Stromal cell of bone marrow (primary cell): ENCODE results near the gene ST6GAL1.
"Not testable (repeated sequence)": the region's sequence is repeated elsewhere in the genome, so short reads cannot be mapped to it uniquely, and the experiment has no call there.

Experiments used
- DNase-seq: peaks from one replicate; pipeline ENCODE4 v3.0.0-alpha.2; 2012; ENCODE audit warnings: low read depth

The ST6GAL1 gene

DNA sequence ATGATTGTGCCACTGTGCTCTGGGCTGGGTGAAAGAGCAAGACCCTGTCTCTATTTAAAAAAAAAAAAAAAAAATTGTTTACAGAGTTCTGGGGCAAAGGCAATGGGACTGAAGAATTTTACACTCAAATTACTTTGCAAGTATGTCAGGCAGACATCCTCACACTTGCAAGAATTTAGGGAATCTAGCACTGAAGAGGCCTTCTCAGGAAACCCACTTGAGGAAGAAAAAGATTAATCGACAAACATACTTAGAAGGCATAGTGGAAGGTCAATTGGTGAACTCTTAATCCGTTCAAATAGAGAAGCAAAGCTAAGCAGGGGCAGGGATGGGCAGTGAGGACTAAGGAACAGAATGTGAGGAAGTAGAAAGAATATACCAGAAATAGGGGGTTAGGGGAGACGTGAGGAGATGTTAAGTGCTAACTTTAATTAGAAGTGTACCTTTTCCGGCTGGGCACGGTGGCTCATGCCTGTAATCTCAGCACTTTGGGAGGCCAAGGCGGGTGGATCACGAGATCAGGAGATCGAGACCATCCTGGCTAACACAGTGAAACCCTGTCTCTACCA is 15.0 kb downstream of the ST6GAL1 start:
- no peak for DNase-seq

- no peak for DNase-seq
Measured at GRCh38 chr3:186946756-186947375, 16.5 kb downstream of the ST6GAL1 start.

DNA sequence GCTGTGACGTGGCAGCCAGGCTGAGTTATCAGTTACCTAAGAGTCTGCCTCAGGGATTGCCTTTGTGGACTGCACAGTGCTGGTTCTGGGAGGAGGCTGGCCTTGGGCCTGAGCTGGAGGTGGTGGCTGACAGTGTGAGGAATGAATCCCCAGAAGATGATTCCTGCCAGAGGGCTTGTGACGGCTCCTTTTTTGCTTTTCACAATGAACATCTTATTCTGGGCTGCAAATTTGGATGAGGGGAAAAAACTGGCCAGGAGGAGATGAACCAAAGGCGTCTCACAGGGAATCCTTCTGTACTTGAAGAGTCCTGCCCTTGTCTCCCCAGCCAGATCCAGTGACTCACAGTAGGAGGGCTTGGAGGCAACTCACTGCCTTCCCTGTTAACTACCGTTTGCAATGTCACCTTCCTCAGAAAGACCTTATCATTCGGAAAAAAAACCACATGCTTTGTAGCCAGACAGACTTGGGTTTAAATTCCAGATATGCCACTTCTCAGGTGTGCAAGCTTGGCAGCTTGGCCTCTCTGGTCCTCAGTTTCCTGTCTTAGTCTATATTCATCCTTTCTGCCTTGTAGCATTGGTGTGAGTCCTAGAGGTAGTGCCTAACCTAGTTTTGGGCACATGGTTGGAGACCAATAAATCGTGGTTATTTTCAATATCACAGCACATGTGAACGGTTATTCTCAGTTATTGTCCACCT is 19.1 kb downstream of the ST6GAL1 start:
- DNase-seq: no peak

- DNase-seq: no peak
Measured at GRCh38 chr3:186950402-186951093, 20.2 kb downstream of the ST6GAL1 start.

- no peak for DNase-seq
Measured at GRCh38 chr3:186951640-186952552, 21.6 kb downstream of the ST6GAL1 start.

GRCh38 chr3:186953011-186953487 is 22.7 kb downstream of the ST6GAL1 start:
- no peak for DNase-seq

DNA sequence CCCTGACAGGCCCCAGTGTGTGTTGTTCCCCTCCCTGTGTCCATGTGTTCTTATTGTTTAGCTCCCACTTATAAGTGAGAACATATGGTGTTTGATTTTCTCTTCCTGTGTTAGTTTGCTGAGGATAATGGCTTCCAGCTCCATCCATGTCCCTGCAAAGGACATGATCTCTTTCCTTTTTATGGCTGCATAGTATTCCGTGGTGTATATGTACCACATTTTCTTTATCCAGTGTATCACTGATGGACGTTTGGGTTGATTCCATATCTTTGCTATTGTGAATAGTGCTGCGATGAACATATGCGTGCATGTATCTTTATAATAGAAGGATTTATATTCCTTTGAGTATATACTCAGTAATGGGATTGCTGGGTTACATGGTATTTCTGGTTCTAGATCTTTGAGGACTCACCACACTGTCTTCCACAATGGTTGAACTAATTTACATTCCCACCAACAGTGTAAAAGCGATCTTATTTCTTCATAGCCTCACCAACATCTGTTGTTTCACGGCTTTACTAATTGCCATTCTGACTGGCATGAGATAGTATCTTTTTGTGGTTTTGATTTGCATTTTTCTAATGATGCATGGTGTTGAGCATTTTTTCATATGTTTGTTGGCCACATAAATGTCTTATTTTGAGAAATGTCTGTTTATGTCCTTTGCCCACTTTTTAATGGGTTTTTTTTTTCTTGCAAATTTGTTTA is 23.8 kb downstream of the ST6GAL1 start:
- DNase-seq: not testable (repeated sequence)

- DNase-seq: no peak
Measured at GRCh38 chr3:186955898-186956696, 25.8 kb downstream of the ST6GAL1 start.

DNA sequence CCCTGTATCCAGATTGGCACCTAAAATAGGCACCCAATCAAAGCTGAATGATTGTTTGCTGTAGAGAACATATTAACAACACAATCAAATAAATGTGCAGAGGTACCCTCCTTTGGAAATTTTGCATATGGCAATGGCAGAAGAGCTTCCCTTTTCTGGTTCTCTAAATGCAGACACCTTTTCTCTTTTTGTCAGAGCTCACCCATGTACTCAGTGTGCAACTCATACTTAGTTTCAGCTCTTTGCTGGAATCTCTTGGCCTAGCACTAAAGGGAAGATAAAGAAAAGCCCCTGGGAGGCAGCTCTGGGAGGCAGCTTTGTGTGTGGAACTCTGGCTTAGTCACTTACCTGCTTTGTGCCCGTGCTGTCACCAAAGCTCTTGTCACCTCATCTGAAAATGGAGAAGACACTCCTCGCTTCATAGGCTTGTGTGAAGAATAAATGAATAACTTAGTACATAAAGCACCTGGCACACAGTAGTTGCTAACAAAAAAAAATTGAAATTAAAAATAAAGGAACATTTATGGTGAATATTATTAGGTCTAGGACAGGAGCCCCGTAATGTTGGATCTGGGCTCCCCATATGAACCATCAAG is 28.8 kb downstream of the ST6GAL1 start:
- DNase-seq: no peak

DNA sequence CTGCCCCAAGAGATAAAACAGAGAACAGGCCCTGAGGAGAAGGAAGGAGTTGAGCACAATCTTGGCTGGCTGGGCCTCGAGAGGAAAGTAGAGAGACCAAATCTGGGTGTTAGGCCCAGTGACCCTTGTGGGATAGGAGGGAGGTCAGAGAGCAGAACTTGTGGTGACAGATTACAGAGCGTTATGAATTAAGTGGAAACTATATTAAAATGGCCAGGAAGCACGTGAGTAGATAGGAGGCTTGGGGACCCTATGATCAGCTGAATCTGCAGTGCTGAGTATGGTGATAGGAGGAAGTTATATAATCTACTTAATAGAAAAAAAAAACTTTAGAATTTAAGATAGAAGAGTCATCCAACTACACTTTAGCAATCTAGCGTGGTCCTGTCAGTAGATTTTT is 30.0 kb downstream of the ST6GAL1 start:
- DNase-seq: no peak

DNA sequence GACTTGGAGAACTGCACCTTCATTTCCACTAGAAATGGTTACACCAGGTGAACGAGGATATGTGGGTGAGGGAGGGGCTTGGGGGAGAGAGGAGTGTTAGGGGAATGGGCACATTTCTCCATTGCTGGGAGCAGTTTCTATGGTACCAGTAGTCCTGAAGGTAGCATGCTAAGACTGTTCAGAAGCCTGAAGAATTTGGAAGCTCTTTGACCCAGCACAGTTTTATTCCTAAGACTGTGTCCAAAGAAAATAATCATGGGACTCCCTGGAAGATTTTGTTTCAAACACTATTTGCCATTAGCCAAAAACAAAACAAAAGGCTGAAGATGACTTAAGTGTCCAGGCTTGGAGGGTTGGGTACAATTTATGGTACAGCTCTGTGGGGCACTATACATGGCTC is 32.1 kb downstream of the ST6GAL1 start:
- DNase-seq: no peak

GRCh38 chr3:186963636-186964035 is 33.3 kb downstream of the ST6GAL1 start:
- DNase-seq: no peak

- no peak for DNase-seq
Measured at GRCh38 chr3:186964071-186964470, 33.7 kb downstream of the ST6GAL1 start.

GRCh38 chr3:186964616-186965015 is 34.3 kb downstream of the ST6GAL1 start:
- DNase-seq: no peak

- no peak for DNase-seq
Measured at GRCh38 chr3:186965141-186965879, 35.0 kb downstream of the ST6GAL1 start.

DNA sequence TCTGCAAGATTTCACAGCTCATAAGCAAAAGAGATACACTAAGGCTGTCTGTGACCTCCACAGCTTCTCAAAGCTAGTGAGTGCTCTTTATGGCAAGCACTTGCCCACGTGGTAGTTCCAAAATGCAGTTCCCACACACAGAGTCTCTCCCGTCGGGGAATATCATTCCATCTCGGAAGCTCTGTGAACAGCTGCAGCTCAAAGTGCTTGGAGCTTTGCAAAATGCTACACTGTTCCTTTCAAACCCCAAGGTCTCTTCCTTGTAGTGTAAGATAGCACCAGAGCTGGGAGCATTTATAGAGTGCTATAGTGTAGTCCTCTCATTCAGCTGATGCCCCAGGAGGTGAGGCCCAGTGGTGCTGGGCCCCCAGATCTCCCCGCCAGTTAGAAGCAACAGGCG is 36.1 kb downstream of the ST6GAL1 start:
- no peak for DNase-seq

GRCh38 chr3:186967236-186967635 is 36.9 kb downstream of the ST6GAL1 start:
- DNase-seq: not testable (repeated sequence)

- DNase-seq: no peak
Measured at GRCh38 chr3:186967686-186968085, 37.4 kb downstream of the ST6GAL1 start.

DNA sequence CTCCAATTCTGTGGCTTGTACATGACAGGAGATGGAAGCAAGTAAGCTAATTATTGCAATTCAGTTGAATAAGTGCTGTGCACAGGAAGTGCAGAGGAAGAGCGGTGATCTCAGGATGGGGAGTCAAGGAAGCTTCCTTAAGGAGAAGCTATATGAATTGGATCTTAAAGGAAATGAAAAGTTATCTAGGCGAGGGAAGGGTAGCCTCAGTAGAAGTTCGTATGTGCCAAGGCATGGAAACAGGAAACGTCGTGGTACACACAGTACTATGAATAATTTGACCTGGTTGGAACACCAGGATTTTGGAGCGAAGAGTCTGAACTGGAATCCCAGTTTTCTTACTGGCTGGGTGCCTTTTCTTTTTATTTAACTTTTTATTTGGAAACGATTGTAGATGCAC is 39.3 kb downstream of the ST6GAL1 start:
- DNase-seq: no peak
